Measurements from ENCODE around the gene GABRR3. TPM values are rescaled to one million over a fixed set of nuclear protein-coding genes. Genes with fewer than 3 reads are reported as not detected.

The GABRR3 gene
- total RNA-seq, 2 donors from 2014 or later = not detected

GRCh38 chr3:98032904-98033303 is 2.2 kb downstream of the GABRR3 start:
- Histone ChIP-seq H3K27me3 (replicated peaks; ENCODE audit: insufficient read depth) (no peaks in the 10 kb centered on the region), H3K27ac (no peak overlapping the region), H3K36me3 (no peaks in the 10 kb centered on the region), H3K4me3 (no peak overlapping the region), H3K4me1 (ENCODE audit: control insufficient read depth in 1 of 2, low read depth in 2 of 2) (no peaks in the 10 kb centered on the region), H3K9me3 (no peaks in the 10 kb centered on the region)
- TF ChIP-seq CTCF (IDR thresholded peaks at IDR 0.05) = no peak
- ATAC-seq (ENCODE audit: insufficient number of reproducible peaks, low FRiP score, low read depth) (no peak), DNase-seq (ENCODE audit: low spot score) (no peak)

GRCh38 chr3:98032265-98032664 is 2.9 kb downstream of the GABRR3 start:
- no peak for ATAC-seq (ENCODE audit: insufficient number of reproducible peaks, low FRiP score, low read depth)
- no peaks in the 10 kb centered on the region for H3K9me3 ChIP-seq
- no peak for TF ChIP-seq CTCF (IDR thresholded peaks at IDR 0.05)

GRCh38 chr3:98029083-98029482 is 6.0 kb downstream of the GABRR3 start:
- DNase-seq (ENCODE audit: low spot score) (no peak), ATAC-seq (ENCODE audit: insufficient number of reproducible peaks, low FRiP score, low read depth) (no peak)
- Histone ChIP-seq H3K4me1 (ENCODE audit: control insufficient read depth in 1 of 2, low read depth in 2 of 2) (no peaks in the 10 kb centered on the region), H3K9me3 (no peaks in the 10 kb centered on the region), H3K27me3 (replicated peaks; ENCODE audit: insufficient read depth) (no peaks in the 10 kb centered on the region), H3K4me3 (no peak overlapping the region), H3K27ac (no peak overlapping the region), H3K36me3 (no peaks in the 10 kb centered on the region)
- TF ChIP-seq CTCF (IDR thresholded peaks at IDR 0.05) = no peak

More at GRCh38 chr3:98032265-98032664, 2.9 kb downstream of the GABRR3 start:
- H3K4me1 ChIP-seq (ENCODE audit: control insufficient read depth in 1 of 2, low read depth in 2 of 2) = no peaks in the 10 kb centered on the region
- no peak overlapping the region for H3K4me3 ChIP-seq
- no peaks in the 10 kb centered on the region for H3K27me3 ChIP-seq (replicated peaks; ENCODE audit: insufficient read depth)
- H3K27ac ChIP-seq = no peak overlapping the region
- no peak for DNase-seq (ENCODE audit: low spot score)
- no peaks in the 10 kb centered on the region for H3K36me3 ChIP-seq

- ATAC-seq (ENCODE audit: insufficient number of reproducible peaks, low FRiP score, low read depth) (no peak), DNase-seq (ENCODE audit: low spot score) (no peak)
- H3K4me3 ChIP-seq = no peak overlapping the region
- H3K27me3 ChIP-seq (replicated peaks; ENCODE audit: insufficient read depth) = no peaks in the 10 kb centered on the region
- no peaks in the 10 kb centered on the region for H3K4me1 ChIP-seq (ENCODE audit: control insufficient read depth in 1 of 2, low read depth in 2 of 2)
- H3K36me3 ChIP-seq = no peaks in the 10 kb centered on the region
- H3K9me3 ChIP-seq = no peaks in the 10 kb centered on the region
- H3K27ac ChIP-seq = no peak overlapping the region
- no peak for TF ChIP-seq CTCF (IDR thresholded peaks at IDR 0.05)
Measured at GRCh38 chr3:98027085-98027446, 8.0 kb downstream of the GABRR3 start.

- ATAC-seq (ENCODE audit: insufficient number of reproducible peaks, low FRiP score, low read depth) (no peak), DNase-seq (ENCODE audit: low spot score) (no peak)
- TF ChIP-seq CTCF (IDR thresholded peaks at IDR 0.05) = no peak
- Histone ChIP-seq H3K27ac (no peak overlapping the region), H3K9me3 (no peaks in the 10 kb centered on the region), H3K27me3 (replicated peaks; ENCODE audit: insufficient read depth) (no peaks in the 10 kb centered on the region), H3K4me1 (ENCODE audit: control insufficient read depth in 1 of 2, low read depth in 2 of 2) (no peaks in the 10 kb centered on the region), H3K4me3 (no peak overlapping the region), H3K36me3 (no peaks in the 10 kb centered on the region)
Measured at GRCh38 chr3:98026425-98027084, 8.6 kb downstream of the GABRR3 start.

All from thoracic aorta (tissue), 2 donors.